ENCODE results near the gene TSPY2.
"Not testable (repeated sequence)": the region's sequence is repeated elsewhere in the genome, so short reads cannot be mapped to it uniquely, and the experiment has no call there.

Gene TSPY2

GRCh38 chrY:6245923-6246322, at the start of gene TSPY2:
TSPY2 (plus strand) TSS chrY:6246223; CDS start chrY:6246269, 46 bp downstream.
- H3K4me3 ChIP-seq (replicated peaks; ENCODE audit: low read depth, low read length); DNase-seq (ENCODE audit: extremely low read depth, insufficient read length); H3K36me3 ChIP-seq (ENCODE audit: control insufficient read depth, insufficient read depth, low read length); H3K27me3 ChIP-seq (replicated peaks; ENCODE audit: control insufficient read depth, insufficient read depth, low read length): not testable (repeated sequence)

GRCh38 chrY:6209565-6209964, 36.5 kb upstream of the TSPY2 start:
- H3K4me3 ChIP-seq (replicated peaks; ENCODE audit: low read depth, low read length); H3K36me3 ChIP-seq (ENCODE audit: control insufficient read depth, insufficient read depth, low read length); H3K27me3 ChIP-seq (replicated peaks; ENCODE audit: control insufficient read depth, insufficient read depth, low read length); DNase-seq (ENCODE audit: extremely low read depth, insufficient read length): not testable (repeated sequence)

GRCh38 chrY:6217045-6217444, 29.0 kb upstream of the TSPY2 start:
- not testable (repeated sequence) for H3K36me3 ChIP-seq (ENCODE audit: control insufficient read depth, insufficient read depth, low read length); DNase-seq (ENCODE audit: extremely low read depth, insufficient read length); H3K27me3 ChIP-seq (replicated peaks; ENCODE audit: control insufficient read depth, insufficient read depth, low read length); H3K4me3 ChIP-seq (replicated peaks; ENCODE audit: low read depth, low read length)

- DNase-seq (ENCODE audit: extremely low read depth, insufficient read length); H3K27me3 ChIP-seq (replicated peaks; ENCODE audit: control insufficient read depth, insufficient read depth, low read length); H3K36me3 ChIP-seq (ENCODE audit: control insufficient read depth, insufficient read depth, low read length); H3K4me3 ChIP-seq (replicated peaks; ENCODE audit: low read depth, low read length): not testable (repeated sequence)
Measured at GRCh38 chrY:6269839-6270238, 23.8 kb downstream of the TSPY2 start.
